COLO829 (cell line): ENCODE data around the gene SPRYD3.
A peak's percentile ranks its signal among the peaks of the same experiment; 100 is the strongest.

ENCODE experiments used
- DNase-seq: peaks from one replicate; pipeline ENCODE4 v3.0.0; 2012; ENCODE audit warnings: low spot score

The SPRYD3 gene

GRCh38 chr12:53063708-53064612 is 15.2 kb downstream of the SPRYD3 start:
- peak; percentile 42 for DNase-seq

DNA sequence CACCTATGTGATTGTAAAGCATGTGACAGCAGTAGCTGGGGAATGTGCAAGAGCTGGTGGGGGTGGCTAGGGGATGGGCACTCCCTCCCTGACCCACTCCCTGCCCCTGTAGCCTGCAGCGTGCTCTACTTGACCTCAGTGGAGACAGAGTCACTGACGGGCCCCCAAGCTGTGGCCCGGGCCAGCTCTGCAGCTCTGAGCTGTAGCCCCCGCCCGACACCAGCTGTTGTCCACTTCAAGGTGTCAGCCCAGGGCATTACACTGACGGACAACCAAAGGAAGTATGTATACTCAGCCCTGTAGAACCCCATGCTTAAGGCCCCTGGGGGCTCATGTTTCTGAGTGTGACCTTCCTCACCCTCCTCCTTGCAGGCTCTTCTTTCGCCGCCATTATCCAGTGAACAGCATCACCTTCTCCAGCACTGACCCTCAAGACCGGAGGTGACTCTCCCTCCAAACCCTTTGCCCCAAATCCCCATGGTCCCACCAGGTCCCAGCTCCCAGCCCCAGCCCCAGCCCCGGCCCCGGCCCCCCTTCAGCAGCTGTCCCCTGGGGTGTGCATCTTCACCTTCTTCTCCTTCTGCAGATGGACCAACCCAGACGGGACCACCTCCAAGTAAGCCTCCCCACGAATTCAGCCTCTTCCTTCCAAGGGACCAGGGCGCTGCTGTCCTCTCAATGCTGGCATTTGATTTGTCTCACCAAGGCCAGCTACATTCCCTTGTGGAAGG is 16.0 kb downstream of the SPRYD3 start:
- no peak for DNase-seq

GRCh38 chr12:53062011-53062961 is 16.9 kb downstream of the SPRYD3 start:
- DNase-seq = no peak

GRCh38 chr12:53061404-53062010 is 17.7 kb downstream of the SPRYD3 start:
- DNase-seq = no peak

GRCh38 chr12:53060721-53061276 is 18.4 kb downstream of the SPRYD3 start:
- DNase-seq = no peak

GRCh38 chr12:53060064-53060720 is 19.0 kb downstream of the SPRYD3 start:
- no peak for DNase-seq

DNA sequence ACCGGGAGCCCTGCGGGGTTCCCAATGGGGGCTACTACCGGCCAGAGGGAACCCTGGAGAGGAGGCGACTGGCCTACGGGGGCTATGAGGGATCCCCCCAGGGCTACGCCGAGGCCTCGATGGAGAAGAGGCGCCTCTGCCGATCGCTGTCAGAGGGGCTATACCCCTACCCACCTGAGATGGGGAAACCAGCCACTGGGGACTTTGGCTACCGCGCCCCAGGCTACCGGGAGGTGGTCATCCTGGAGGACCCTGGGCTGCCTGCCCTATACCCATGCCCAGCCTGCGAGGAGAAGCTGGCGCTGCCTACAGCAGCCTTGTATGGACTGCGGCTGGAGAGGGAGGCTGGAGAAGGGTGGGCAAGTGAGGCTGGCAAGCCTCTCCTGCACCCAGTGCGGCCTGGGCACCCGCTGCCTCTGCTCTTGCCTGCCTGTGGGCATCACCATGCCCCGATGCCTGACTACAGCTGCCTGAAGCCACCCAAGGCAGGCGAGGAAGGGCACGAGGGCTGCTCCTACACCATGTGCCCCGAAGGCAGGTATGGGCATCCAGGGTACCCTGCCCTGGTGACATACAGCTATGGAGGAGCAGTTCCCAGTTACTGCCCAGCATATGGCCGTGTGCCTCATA is 19.6 kb downstream of the SPRYD3 start:
- DNase-seq = no peak

DNA sequence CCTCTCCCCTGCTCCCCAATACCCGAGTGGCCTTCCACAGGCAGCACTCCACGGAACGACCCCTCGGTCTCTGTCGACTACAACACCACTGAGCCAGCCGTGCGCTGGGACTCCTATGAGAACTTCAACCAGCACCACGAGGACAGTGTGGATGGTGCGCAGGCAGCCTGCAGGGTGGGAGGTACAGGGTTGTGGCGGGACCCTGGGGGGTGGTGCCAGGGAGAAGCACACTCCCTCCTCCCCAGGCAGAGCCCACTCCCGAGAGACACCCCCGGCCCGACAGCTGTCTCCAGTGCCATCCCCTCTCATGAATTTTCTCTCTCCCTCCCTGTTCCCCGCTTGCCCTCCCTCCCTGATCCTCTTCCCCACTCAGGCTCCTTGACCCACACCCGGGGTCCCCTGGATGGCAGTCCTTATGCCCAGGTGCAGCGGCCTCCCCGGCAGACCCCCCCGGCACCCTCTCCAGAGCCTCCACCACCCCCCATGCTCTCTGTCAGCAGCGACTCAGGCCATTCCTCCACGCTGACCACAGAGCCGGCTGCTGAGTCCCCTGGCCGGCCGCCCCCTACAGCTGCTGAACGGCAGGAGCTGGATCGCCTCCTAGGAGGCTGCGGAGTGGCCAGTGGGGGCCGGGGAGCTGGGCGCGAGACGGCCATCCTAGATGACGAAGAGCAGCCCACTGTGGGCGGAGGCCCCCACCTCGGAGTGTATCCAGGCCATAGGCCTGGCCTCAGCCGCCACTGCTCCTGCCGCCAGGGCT is 20.3 kb downstream of the SPRYD3 start:
- no peak for DNase-seq

- no peak for DNase-seq
Observed at GRCh38 chr12:53057816-53058500, 21.2 kb downstream of the SPRYD3 start.

DNA sequence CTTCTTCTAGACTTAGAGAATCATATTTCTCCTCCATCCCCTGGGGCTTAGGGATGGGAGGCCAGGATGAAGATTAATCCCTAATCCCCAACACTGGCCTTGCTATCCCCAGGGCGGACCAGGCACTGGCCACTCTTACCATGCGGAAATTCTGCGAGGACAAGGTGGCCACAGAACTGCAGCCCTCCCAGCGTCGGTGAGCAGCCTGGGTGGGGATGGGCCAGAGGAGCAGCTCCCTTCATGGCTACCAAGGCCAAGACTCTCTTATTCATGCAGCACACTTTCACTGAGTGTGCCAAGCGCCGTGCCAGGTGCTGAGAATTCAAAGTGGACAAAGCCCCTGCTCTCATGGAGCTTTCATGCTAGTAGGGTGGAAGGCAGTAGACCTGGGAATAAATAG is 22.3 kb downstream of the SPRYD3 start:
- no peak for DNase-seq

GRCh38 chr12:53056296-53056695 is 22.9 kb downstream of the SPRYD3 start:
- DNase-seq = no peak

- no peak for DNase-seq
Observed at GRCh38 chr12:53055471-53056266, 23.5 kb downstream of the SPRYD3 start.

DNA sequence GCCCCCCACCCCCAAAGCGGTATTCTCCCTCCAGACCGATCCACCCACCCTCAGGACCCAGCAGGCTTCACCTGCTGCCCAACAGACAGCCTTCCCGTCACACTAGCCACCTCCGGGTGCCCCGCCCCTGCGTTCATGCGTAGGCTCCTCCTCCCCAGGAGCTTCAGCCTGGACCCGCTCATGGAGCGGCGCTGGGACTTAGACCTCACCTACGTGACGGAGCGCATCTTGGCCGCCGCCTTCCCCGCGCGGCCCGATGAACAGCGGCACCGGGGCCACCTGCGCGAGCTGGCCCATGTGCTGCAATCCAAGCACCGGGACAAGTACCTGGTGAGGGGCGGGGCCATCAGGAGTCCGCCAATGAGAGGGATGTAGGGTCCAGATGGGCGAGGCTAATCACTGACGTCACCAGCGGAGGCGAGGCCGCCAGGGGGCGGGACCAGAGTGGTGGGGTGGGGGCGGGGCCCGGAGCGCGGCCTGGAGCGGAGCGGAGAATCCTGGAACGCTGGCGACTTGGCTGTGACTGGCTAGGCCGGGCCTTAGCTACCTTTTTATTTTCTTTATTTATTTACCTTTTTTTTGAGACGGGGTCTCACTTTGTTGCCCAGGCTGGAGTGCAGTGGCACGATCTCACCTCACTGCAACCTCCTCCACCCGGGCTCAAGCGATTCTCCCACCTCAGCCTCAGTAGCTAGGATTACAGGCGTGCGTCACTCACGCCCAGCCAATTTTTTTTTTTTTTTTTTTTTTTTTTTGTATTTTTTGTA is 24.9 kb downstream of the SPRYD3 start:
- DNase-seq = no peak

- no peak for DNase-seq
Observed at GRCh38 chr12:53053218-53054111, 25.7 kb downstream of the SPRYD3 start.

DNA sequence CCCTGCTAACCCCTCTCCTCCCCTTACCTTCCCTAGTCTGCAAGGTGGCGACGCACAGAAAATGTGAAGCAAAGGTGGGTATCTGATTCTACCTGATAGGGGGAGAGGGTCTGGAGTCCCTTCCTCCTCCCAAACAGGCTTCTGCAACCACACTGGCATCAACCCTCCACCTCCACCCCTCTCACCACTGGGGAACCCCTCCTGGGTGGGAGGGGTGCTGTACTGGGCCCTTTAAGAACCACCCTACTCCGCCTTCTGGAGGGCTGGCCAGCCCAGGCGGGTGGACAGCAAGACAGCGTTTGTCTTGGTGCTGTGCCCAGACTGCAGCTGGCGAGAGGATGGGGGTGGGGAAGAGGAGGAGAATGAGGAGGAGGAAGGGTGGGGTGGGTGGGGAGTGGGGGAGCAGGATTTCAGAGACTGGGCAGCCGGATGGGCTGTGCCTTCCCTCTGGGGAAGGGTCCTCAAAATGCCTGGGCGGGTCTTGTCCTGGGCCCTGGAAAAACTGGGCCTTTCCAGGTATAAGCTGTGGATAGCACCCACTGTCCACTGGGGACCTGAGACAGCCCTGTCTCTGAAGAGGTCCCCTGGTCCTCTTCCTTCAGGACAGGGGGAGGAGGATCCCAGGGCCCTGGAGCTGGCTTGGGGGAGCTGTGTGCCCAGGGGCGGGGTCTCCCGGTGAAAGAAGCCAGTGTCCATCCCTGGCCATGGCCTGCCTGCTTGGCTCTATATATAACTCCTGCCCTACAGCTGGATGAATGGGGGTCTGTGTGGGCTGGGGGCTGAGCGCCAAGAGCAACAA is 26.6 kb downstream of the SPRYD3 start:
- no peak for DNase-seq
